ENCODE results near the gene PRC1.

The PRC1 gene

GRCh38 chr15:90989040-90989768 is 5.1 kb downstream of the PRC1 start:
- no peak for DNase-seq

DNA sequence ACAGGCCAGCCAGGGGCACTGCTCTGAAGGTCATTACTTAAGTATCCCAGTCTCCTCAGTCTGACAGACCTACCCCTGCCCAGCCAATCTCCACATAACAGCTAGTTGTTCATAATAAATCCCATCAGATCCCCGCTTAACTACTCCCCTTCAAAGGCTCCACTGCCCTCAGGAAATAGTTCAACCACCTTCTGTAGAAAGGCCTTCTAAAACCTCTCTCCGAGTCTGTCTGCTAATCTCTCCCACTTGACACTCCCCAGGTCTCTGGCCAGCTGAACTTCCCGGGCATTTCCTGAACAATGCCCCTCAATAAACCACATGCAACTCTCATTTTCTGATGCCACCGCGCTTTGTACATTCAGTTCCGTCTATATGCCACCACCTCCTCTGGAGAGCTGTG is 6.0 kb downstream of the PRC1 start:
- no peak for DNase-seq

- DNase-seq, result no peak
Measured at GRCh38 chr15:90987561-90988141, 6.7 kb downstream of the PRC1 start.

GRCh38 chr15:90986790-90987507 is 7.4 kb downstream of the PRC1 start:
- DNase-seq, result no peak

GRCh38 chr15:90982135-90982534 is 12.2 kb downstream of the PRC1 start:
- DNase-seq, result no peak

DNA sequence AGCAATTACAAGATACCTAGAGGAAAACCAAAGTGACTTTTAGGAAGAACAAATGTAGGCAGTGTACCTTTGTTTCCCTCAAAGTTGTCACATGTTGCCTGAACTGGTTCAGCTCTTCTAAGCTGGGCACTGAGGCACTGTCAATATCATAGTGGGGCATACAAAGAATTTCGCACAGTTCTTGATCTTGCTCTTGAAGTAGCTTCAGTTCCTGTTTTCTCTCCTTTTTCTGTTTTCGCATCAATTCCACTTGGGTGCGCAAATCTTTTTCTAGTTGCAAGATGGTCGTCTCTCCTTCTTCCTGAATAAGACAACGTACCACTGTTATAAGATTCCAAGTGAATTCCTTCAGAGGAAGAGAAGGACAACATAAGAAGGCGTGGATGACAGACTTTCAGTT is 12.7 kb downstream of the PRC1 start:
- DNase-seq, result no peak

- no peak for DNase-seq
Measured at GRCh38 chr15:90979582-90979981, 14.8 kb downstream of the PRC1 start.

DNA sequence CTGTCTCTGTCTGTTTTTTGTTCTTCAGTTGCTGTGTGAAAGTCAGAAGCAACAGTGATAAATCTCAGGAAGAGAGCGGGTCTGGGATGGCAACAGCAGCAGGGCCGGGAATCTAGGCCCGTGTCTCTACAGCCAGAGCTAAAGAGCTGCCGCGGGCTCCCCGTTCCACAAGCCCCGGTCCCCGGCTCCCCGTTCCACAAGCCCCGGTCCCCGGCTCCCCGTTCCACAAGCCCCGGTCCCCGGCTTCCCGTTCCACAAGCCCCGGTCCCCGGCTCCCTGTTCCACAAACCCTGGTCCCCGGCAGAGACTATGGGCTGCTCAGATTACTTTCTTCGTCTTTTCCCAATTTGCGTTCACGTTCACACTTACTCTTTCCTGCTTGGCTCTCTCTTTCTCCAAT is 20.1 kb downstream of the PRC1 start:
- DNase-seq, result no peak

DNA sequence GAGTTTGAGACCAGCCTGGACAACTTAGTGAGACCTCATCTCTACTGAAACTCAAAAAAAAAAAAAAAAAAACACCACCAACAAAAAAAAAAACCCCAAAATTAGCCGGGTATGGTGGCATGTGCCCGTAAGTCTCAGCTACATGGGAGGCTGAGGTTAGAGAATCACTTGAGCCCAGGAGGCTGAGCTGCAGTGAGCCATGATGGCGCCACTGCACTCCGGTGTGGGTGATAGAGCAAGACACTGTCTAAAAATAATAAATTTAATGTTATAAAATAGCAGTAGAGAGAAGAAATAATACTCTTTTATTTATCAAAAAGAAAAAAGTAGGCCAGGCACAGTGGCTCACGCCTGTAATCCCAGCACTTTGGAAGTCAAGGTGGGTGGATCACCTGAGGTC is 22.2 kb downstream of the PRC1 start:
- DNase-seq, result no peak

GRCh38 chr15:90970274-90970673 is 24.1 kb downstream of the PRC1 start:
- no peak for DNase-seq

DNA sequence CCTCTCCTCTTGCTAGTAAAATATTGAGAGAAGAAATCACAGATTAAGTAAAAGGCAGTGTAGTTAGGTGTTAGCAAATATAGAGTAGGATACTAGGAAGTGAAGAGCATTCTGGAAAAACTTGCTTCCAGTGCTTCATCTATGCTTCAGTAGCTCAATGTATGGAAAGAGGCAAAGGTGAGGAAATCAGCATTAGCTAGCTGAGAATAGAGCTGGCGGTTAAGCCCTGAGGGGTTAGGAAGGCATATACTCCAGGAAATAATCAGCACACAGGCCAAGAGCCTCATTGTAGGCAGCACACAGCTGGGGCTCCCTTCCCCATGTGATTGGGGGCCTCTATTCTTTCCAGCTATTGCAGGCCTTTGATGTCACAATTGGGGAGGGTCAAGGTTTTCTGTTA is 25.9 kb downstream of the PRC1 start:
- no peak for DNase-seq

DNA sequence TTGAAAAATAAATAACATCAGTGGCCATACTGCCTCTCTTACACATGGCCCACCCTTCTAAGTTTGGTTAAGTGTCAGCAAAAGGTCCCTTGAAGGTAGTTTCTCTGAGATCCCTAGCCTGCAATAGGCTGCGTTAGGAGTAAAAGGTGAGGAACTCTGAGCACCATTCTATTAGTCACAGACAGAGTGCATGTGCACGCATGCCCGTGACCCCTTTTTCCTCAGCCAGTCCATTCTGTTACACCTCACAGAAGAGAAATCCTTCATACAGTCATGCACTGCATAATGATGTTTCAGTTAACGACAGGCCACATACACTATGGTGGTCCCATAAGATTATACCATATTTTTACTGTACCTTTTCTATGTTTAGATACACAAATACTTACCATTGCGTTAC is 27.1 kb downstream of the PRC1 start:
- DNase-seq, result no peak

- no peak for DNase-seq
Measured at GRCh38 chr15:90966262-90966661, 28.1 kb downstream of the PRC1 start.

GRCh38 chr15:90962021-90962420 is 32.3 kb downstream of the PRC1 start:
- DNase-seq, result no peak

DNA sequence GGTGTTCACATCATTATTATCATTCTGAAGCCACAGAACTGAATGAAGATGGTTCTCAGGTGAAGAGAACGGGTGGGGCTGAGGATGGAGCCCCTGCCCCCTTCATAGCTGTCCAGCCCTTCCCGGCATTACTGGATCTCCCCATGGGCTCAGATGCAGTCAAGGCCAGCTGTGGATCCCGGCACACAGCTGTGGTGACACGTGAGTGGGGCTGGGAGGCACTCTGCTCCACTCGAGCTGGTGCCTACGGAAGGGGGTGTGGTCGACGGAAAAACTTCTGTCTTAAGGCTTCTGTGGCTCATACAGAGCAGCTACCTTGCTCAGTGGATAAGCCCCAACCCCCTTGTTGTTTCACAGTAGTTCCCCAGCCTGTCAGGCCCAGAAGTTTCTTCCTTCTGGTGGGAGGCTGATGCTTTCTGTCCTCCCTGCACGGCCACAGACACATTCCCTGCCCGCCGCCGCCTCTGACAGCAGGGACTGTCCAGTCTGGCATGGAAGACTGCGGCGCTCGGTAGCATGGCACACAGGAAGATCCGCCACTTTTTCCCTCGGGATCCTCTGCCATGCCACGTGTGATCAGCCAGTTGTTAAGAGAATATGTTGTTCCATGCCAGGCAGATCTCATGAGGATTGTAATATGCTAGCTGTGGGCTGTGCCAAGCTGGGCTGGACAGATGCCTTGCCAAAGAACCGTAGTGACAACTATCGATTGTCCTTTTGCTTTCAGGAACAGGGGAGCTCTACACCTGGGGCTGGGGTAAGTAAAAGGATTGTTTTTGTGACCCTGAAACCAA is 33.8 kb downstream of the PRC1 start:
- DNase-seq, result no peak

GRCh38 chr15:90959894-90960293 is 34.4 kb downstream of the PRC1 start:
- DNase-seq, result no peak

DNA sequence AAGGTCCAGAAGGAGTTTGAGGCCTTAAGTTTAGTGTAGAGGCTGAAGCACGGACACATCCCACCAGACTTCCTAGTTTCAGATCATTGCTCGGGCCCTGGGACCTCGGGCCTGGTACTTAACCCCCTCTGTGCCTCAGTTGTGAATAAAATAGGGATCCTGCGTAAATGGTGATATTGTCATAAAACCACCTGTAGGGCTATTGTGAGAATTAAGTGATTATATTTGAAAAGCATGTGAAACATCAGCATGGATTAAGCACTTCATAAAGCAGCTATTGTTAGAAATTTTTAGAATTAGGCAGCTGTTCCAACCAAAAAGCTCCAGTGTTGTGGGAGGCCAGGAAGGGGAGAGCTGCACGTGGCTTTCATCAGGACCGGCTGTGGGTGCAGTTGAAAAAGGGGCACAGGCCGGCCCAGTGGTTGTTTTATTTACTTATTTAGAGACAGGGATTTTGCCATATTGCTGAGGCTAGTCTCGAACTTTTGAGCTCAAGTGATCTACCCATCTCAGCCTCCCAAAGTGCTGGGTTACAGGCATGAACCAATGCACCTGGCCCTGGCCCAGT is 35.2 kb downstream of the PRC1 start:
- no peak for DNase-seq

- no peak for DNase-seq
Measured at GRCh38 chr15:90957791-90958190, 36.5 kb downstream of the PRC1 start.

- peak; percentile 82 for DNase-seq
Measured at GRCh38 chr15:90957031-90957790, 37.1 kb downstream of the PRC1 start.

GRCh38 chr15:90956274-90957030 is 37.9 kb downstream of the PRC1 start:
- DNase-seq, result peak; percentile 95

DNA sequence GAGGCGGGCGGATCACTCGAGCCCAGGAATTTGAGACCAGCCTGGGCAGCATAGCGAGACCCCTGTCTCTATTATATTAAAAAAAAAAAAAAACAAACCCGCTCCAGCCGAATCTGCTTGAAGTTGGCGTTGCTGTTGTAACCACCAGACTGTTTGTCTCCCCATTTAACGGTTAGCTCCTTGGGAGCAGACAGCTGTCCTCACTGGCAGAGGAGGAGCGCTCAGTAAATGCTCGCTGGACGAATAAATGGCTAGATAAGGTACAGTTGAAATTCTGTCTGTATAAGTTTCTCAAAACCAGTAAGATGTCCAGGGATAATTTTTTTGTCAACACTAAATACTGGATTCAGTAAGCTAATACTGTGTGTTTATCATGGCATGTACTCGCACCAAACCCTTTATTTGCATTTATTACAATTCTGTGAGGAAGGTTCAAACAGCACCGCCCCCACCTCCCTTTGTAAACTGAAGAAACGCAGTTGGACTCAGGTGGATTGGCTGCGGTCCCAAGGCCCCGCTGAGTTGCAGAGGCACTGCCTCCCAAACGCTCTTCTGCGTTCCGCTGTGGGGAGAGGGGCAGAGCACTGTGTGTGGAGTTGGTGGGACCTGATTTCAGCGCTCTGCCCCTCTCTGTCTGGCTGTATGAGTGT is 38.6 kb downstream of the PRC1 start:
- DNase-seq, result no peak

Measured in retina (tissue), 1 donor.